ENCODE data around the gene DNAH7. TPM values are rescaled to one million over a fixed set of nuclear protein-coding genes. Genes with fewer than 3 reads are reported as not detected.

DNAH7 gene
- polyA plus RNA-seq, 4 donors: 6.5 to 10.2 (median 9.3) TPM

GRCh38 chr2:195879153-195879552 lies 189.5 kb downstream of the DNAH7 start:
- no peak for DNase-seq (ENCODE audit: low read depth in 4 of 4, low spot score in 3 of 4)

- no peak for DNase-seq (ENCODE audit: low read depth in 4 of 4, low spot score in 3 of 4)
These were observed 197.3 kb downstream of the DNAH7 start for GRCh38 chr2:195871326-195871725.

GRCh38 chr2:195864316-195864715 lies 204.3 kb downstream of the DNAH7 start:
- DNase-seq (ENCODE audit: low read depth in 4 of 4, low spot score in 3 of 4): no peak

DNA sequence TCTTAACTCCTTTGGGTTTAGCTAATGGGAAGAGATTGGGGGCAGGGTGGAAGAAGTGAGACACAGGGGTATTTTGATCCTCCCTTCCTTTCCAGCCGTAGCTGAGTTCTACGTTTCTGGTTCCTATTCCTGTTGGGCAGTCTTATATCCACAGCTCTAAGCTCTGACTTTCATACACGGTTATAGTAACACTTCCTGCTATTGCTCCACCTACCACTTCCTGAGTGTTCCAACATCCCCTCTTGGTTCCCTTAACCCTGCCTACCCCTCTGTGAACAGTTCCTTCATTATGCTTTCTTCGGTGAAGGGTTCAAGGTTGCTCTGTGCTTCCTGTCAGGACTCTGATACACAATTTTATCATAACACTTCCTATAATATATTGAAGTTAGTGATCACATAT lies 205.1 kb downstream of the DNAH7 start:
- no peak for DNase-seq (ENCODE audit: low read depth in 4 of 4, low spot score in 3 of 4)

DNA sequence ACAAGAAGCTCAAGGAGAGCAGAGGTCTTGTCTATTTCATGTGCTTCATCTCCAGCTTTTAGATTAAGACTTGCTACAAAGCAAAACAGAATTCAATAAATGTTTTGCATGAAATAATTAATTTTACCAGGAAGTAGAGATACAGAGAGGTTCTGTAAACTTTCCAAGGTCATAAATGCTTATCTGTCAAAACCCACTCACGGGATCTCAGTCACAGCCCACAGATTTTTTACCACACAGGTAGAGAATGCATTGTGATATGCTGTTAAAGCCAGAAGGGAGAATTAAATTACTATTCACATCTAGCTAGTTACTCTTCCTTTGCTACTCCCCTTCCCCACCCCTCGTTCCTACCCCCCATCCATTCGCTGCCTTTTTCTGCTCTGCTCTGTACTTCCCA lies 205.5 kb downstream of the DNAH7 start:
- no peak for DNase-seq (ENCODE audit: low read depth in 4 of 4, low spot score in 3 of 4)

DNA sequence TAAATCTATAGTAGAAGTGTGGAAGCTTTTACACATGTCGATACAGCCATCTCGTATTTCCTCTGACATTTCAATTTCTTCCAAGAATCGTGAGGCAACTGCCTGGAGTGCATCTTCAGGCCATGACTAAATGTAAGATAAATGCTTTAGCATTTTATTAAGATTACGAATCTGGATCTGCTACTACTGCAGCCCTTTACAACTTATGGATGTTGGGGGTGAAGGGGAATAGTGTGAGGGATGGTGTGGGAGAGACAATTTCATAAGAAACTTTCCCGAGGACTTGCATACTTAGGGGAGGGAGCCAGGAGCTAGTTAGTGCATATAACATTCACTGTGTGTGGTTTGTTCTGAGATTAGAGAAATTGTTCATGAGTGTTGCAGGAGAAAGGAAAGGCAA lies 206.8 kb downstream of the DNAH7 start:
- DNase-seq (ENCODE audit: low read depth in 4 of 4, low spot score in 3 of 4): no peak

DNA sequence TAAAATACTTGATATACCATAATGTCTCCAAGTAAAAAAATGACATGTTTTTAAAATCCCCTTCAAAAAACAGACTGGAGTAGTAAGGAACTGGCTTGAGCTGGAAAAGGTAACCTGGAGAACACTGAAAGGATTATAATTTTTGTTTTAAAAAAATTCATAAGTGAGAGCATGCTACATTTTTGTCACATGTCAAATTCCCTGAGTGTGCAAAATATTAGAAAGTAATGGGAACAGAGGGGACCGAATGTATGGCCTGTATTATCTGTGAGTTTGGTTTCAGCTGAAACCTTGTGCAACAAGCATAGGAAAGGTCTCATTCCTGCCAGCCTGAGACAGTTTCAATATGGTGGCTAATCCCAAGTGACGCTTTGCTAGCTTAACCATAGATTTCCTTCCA lies 209.1 kb downstream of the DNAH7 start:
- DNase-seq (ENCODE audit: low read depth in 4 of 4, low spot score in 3 of 4): no peak

- no peak for DNase-seq (ENCODE audit: low read depth in 4 of 4, low spot score in 3 of 4)
These were observed 211.5 kb downstream of the DNAH7 start for GRCh38 chr2:195857132-195857531.

DNA sequence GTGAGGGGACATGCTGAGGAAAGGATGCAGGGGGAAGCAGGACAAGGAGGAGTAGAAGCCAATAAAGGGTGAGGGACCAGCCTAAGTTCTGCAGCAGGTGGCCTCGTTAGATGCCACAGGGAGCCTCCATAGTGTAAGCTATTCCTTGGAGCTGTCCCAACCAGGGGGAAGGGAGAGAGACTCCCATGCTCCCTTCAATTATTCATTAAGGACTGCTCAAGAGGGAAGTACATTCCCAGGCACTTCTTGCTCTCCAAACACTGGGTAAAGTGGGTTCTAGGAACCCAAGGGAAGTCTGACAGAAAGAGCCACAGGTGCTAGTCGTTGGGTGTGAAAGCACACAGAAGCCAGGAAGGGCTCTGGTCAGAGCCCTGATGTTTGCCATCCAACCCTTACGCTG lies 217.9 kb downstream of the DNAH7 start:
- no peak for DNase-seq (ENCODE audit: low read depth in 4 of 4, low spot score in 3 of 4)

DNA sequence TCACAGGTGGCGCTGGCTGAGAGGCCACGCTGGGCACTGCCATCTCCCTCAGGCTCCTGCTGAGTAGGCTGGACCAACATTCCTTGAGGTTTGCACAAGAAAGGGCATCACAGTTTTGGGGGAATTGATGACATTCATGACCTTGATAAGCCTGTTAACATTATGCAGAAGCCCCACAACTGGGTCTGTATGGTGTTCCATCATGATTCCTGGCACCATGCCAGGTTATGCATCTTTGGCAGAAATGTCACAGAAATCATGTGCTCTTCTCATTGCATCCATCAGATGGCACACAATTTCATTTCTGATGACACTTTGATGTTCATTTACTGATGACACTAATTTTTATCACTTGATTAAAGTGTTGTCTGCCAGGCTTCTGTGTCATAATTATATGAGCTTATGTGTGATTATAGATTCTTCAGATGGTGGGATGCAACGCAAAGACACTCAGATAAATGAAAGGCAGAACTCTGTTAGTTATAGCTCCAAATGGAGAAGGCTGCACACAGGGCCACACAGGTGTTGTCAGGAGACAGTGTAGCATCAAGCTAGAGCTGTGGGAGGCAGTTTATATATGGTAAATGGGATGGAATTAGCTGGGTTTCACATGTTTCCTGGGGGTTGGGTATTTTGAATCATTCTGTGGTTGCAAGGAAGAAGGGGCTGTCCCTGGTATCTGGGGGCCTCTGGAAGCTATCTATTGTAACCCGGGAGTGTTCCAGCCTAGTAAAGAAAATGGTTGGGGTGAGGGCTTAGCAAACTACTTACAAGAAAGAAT lies 220.3 kb downstream of the DNAH7 start:
- DNase-seq (ENCODE audit: low read depth in 4 of 4, low spot score in 3 of 4): no peak

DNA sequence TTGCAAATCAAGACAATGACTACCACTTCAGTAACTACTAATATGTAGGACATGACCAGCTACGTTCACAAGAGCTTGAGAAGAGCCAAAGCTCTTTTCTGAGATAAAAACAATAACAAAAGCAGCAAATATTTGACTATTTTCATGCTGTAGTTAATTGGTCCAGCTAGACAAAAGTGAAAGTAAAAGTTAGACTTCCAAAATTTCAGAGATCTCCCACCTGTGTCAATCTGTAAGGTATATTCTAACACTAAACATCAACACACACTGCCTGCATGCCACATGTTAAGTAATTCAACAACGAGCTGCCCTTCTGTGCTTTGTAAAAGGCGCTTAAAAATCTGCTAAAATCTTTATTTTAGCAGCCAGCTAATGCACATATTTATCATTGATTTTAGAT lies 225.7 kb downstream of the DNAH7 start:
- no peak for DNase-seq (ENCODE audit: low read depth in 4 of 4, low spot score in 3 of 4)

DNA sequence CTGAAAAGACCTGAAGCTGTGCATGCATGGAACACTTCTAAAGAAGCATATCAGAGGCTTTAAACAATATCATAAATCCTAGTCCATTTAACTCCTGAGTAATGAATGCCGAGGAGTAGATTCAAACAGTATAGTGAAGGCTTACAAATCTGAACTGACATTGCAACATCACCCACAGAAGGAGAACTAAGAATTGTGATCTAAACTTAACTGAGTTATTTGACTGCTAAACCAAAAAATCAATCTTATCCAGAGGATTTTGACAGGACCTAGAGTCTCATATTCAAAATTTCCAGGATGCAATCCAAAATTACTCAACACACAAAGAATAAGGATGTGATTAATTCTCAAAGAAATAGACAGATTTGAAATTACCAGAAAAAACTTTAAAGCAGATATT lies 230.6 kb downstream of the DNAH7 start:
- no peak for DNase-seq (ENCODE audit: low read depth in 4 of 4, low spot score in 3 of 4)

- no peak for DNase-seq (ENCODE audit: low read depth in 4 of 4, low spot score in 3 of 4)
These were observed 232.6 kb downstream of the DNAH7 start for GRCh38 chr2:195836002-195836401.

DNA sequence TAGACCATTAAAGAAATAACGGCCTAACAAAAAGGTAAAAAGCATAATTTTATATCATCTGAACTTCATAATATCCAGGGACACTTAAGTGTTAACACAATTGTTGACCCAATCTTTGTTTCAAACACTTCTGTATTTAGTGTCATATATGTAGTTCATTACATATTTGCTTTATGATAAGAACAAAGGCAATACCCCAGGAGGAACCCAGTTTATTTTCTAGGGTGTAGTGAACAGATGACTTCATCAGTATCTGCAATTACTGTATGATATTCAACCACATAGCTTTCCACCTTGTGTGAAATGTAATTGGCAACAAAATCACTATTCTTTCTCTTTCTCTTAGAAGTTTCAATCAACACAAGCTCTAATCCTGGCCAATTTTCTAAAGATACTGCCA lies 233.8 kb downstream of the DNAH7 start:
- no peak for DNase-seq (ENCODE audit: low read depth in 4 of 4, low spot score in 3 of 4)

- no peak for DNase-seq (ENCODE audit: low read depth in 4 of 4, low spot score in 3 of 4)
These were observed 237.4 kb downstream of the DNAH7 start for GRCh38 chr2:195830968-195831950.

DNA sequence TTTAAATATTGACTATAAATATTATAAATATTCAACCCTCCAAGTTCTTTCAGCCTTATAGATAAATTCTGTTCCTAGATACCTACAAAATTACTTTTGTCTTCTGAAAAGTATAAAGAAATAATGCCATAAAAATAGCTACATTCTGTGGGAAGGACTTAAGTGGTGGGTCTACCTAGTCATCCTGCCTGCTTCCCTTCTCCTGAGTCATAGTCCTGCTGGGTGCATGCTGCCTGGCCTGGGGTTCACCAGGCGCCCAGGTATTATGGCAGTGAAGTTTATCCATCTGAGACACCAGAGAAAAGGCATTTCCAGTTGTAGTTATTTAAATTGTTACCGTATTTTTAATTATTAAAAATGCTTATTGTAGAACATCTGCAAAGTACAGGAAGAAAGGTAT lies 244.2 kb downstream of the DNAH7 start:
- no peak for DNase-seq (ENCODE audit: low read depth in 4 of 4, low spot score in 3 of 4)

DNA sequence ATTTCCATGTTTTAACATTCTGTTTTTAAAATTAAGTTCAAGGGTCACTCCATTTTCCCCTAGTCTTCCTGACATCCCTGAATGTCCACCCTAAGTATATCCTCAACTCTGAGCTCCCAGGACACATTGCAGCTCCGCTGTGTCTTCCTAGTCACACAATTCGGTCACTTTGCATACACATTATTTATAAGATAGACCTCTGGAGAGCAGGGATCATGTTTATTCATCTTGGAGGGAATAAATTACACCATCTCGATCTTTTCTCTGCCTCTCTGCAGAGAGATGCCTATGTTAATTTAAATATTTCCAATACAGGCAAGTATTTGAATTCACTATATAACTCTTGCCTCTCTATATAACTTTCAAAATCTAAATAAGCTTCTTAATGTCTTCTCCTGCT lies 245.4 kb downstream of the DNAH7 start:
- no peak for DNase-seq (ENCODE audit: low read depth in 4 of 4, low spot score in 3 of 4)

- no peak for DNase-seq (ENCODE audit: low read depth in 4 of 4, low spot score in 3 of 4)
These were observed 247.1 kb downstream of the DNAH7 start for GRCh38 chr2:195821566-195821932.

DNA sequence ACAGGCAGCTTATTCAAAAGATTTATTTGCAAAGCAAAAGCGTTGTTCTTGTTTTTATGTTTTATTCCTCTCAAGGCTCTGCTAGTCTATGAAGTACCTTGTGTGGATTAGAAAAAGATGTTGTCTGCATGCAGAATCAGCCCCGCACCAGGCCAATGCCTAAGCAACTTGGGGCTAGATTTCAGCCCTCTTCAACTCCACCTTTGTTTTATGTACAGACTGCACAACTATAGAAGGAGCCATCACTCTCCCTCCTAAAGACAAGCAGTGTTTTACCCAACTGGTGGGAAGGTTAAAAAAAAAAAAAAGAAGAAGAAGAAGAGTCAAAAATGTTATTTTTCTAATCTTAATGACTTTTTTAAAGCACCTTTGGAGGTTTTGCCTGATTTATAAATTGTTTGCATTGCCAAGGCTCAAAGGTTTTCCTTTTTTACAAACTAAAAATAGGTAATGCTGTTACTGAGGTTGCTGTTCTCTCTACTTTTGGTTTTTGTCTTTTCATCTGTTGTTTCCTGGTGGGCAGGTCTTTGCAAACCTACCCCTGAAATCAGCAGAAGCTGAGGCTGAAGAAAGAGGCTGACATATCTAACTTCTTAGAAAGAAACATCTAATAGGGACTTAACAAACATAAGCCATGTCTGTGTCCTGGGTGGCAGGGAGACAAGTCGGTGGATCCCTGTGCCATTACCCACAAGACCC lies 247.6 kb downstream of the DNAH7 start:
- no peak for DNase-seq (ENCODE audit: low read depth in 4 of 4, low spot score in 3 of 4)

- DNase-seq (ENCODE audit: low read depth in 4 of 4, low spot score in 3 of 4): no peak
These were observed 248.3 kb downstream of the DNAH7 start for GRCh38 chr2:195820373-195820772.

DNA sequence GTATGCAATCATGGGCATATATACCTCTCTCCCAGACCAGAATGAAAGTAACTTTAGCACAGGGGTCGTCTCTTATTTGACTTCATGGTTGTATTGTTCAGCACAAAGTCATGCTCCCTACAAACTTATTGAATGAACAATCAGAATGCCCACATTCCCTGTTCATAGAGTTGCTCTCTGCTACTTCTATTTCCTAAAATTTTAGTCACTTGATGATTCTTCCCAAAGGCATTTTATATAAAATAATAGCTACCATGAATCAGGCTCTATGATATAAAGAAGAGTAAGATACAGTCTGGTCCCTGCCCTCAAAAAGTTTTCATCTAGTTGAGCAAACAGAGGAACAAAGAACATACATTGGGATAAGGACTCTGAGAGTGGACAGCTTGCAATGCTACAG lies 249.4 kb downstream of the DNAH7 start:
- DNase-seq (ENCODE audit: low read depth in 4 of 4, low spot score in 3 of 4): no peak
